Nephron (organoid): ENCODE measurements around the gene ATP11A.
"Not testable (repeated sequence)": the region's sequence is repeated elsewhere in the genome, so short reads cannot be mapped to it uniquely, and the experiment has no call there.

Experiments used
- H3K27ac Mint-ChIP-seq, 3 experiments: 2 replicates each; pipeline ENCODE4 v1.8.0; 2020; ENCODE audit warnings: mixed read lengths in 3 of 3, mild to moderate bottlenecking in 2 of 3, moderate library complexity in 1 of 3
- H3K27me3 Mint-ChIP-seq: 2 replicates; pipeline ENCODE4 v1.8.0; 2021; ENCODE audit warnings: low read depth, mild to moderate bottlenecking, moderate library complexity, mixed read lengths
- H3K36me3 Mint-ChIP-seq: 2 replicates; pipeline ENCODE4 v1.8.0; 2020; ENCODE audit warnings: low read depth, mixed read lengths
- H3K4me1 Mint-ChIP-seq: 2 replicates; pipeline ENCODE4 v1.8.0; 2020; ENCODE audit warnings: mixed read lengths
- H3K4me3 Mint-ChIP-seq, 3 experiments: 2 replicates each; pipeline ENCODE4 v1.8.0; 2020; ENCODE audit warnings: mild to moderate bottlenecking in 3 of 3, mixed read lengths in 3 of 3, moderate library complexity in 2 of 3
- H3K9me3 Mint-ChIP-seq: 2 replicates; pipeline ENCODE4 v1.8.0; 2020; ENCODE audit warnings: mixed read lengths
- CTCF ChIP-seq, 3 experiments: fragments of 200-600 bp; sonication (generic); IDR thresholded peaks; one replicate each; pipeline ENCODE4 v1.5.0; 2021; ENCODE audit warnings: antibody characterized with exemption in 3 of 3; ENCODE audit not compliant: unreplicated experiment in 3 of 3

ATP11A gene

GRCh38 chr13:112782429-112783010 is 92.7 kb downstream of the ATP11A start:
- H3K4me3 Mint-ChIP-seq: no peak overlapping the region
- peaks cover 45% of the 10 kb centered on the region for H3K4me1 Mint-ChIP-seq
- no peaks in the 10 kb centered on the region for H3K27me3 Mint-ChIP-seq
- H3K9me3 Mint-ChIP-seq: peaks cover 3% of the 10 kb centered on the region
- peaks cover 11% of the 10 kb centered on the region for H3K36me3 Mint-ChIP-seq
- H3K27ac Mint-ChIP-seq: peak overlapping the region; percentile 9 to 70 (median 52)
- TF ChIP-seq CTCF (IDR thresholded peaks at IDR 0.05; ENCODE audit: unreplicated experiment in 3 of 3): no peak

- H3K27ac Mint-ChIP-seq: peak overlapping the region; percentile 9 to 70 (median 52)
- peaks cover 3% of the 10 kb centered on the region for H3K9me3 Mint-ChIP-seq
- H3K4me1 Mint-ChIP-seq: peaks cover 40% of the 10 kb centered on the region
- no peak for TF ChIP-seq CTCF (IDR thresholded peaks at IDR 0.05; ENCODE audit: unreplicated experiment in 3 of 3)
- H3K4me3 Mint-ChIP-seq: no peak overlapping the region
- H3K36me3 Mint-ChIP-seq: peaks cover 18% of the 10 kb centered on the region
- H3K27me3 Mint-ChIP-seq: no peaks in the 10 kb centered on the region
These were observed 93.5 kb downstream of the ATP11A start for GRCh38 chr13:112783135-112783977.

GRCh38 chr13:112783978-112784371 is 94.1 kb downstream of the ATP11A start:
- Mint-ChIP-seq H3K27me3 (no peaks in the 10 kb centered on the region), H3K36me3 (peaks cover 24% of the 10 kb centered on the region), H3K27ac (peak overlapping the region; percentile 9 to 70 (median 52)), H3K4me3 (no peak overlapping the region), H3K4me1 (peaks cover 40% of the 10 kb centered on the region), H3K9me3 (peaks cover 3% of the 10 kb centered on the region)
- no peak for TF ChIP-seq CTCF (IDR thresholded peaks at IDR 0.05; ENCODE audit: unreplicated experiment in 3 of 3)

GRCh38 chr13:112784811-112785482 is 95.1 kb downstream of the ATP11A start:
- Mint-ChIP-seq H3K4me3 (no peak overlapping the region), H3K4me1 (peaks cover 37% of the 10 kb centered on the region), H3K27me3 (no peaks in the 10 kb centered on the region), H3K36me3 (peaks cover 32% of the 10 kb centered on the region), H3K9me3 (peaks cover 3% of the 10 kb centered on the region), H3K27ac (no peak overlapping the region)
- no peak for TF ChIP-seq CTCF (IDR thresholded peaks at IDR 0.05; ENCODE audit: unreplicated experiment in 3 of 3)

GRCh38 chr13:112785483-112785856 is 95.6 kb downstream of the ATP11A start:
- Mint-ChIP-seq H3K4me3 (no peak overlapping the region), H3K27me3 (no peaks in the 10 kb centered on the region), H3K27ac (no peak overlapping the region), H3K4me1 (peaks cover 32% of the 10 kb centered on the region), H3K36me3 (peaks cover 34% of the 10 kb centered on the region), H3K9me3 (peaks cover 3% of the 10 kb centered on the region)
- TF ChIP-seq CTCF (IDR thresholded peaks at IDR 0.05; ENCODE audit: unreplicated experiment in 3 of 3): no peak

GRCh38 chr13:112786810-112787209 is 97.0 kb downstream of the ATP11A start:
- not testable (repeated sequence) for H3K27me3 Mint-ChIP-seq, H3K27ac Mint-ChIP-seq, H3K9me3 Mint-ChIP-seq, H3K4me3 Mint-ChIP-seq
- Mint-ChIP-seq H3K36me3 (peaks cover 44% of the 10 kb centered on the region), H3K4me1 (peaks cover 27% of the 10 kb centered on the region)
